Aorta (tissue), 5 donors: Measurements from ENCODE around the gene STARD13. TPM values are rescaled to one million over a fixed set of nuclear protein-coding genes. Genes with fewer than 3 reads are reported as not detected.
A peak's percentile ranks its signal among the peaks of the same experiment; 100 is the strongest.

Experiments used
- ATAC-seq: fragments of 200-7000 bp; cut with Tn5 transposase; one replicate; pipeline ENCODE4 v1.9.1; 2022; ENCODE audit warnings: moderate library complexity; ENCODE audit not compliant: low FRiP score
- DNase-seq, 2 donors: peaks; one replicate each; pipeline ENCODE4 v3.0.0-alpha.2; 2020
- H3K27ac ChIP-seq, 2 donors: one replicate each; pipeline ENCODE4 v1.5.1; 2013; ENCODE audit warnings: low read length in 2 of 2, mild to moderate bottlenecking in 2 of 2, moderate library complexity in 2 of 2, control low read depth in 1 of 2, inconsistent platforms in 1 of 2, low read depth in 1 of 2
- H3K27me3 ChIP-seq, 2 donors: one replicate each; pipeline ENCODE4 v1.6.1; 2013; ENCODE audit warnings: control low read depth in 1 of 2, low read length in 1 of 2, mild to moderate bottlenecking in 1 of 2, moderate library complexity in 1 of 2; ENCODE audit not compliant: insufficient read depth in 2 of 2, control insufficient read depth in 1 of 2
- H3K36me3 ChIP-seq, 2 donors: one replicate each; pipeline ENCODE4 v1.6.1; 2013; ENCODE audit warnings: control low read depth in 1 of 2, low read length in 1 of 2, mild to moderate bottlenecking in 1 of 2; ENCODE audit not compliant: insufficient read depth in 2 of 2, control insufficient read depth in 1 of 2
- H3K4me1 ChIP-seq, 2 donors: one replicate each; pipeline ENCODE4 v1.6.1; 2013; ENCODE audit warnings: low read length in 2 of 2, control low read depth in 1 of 2, mild to moderate bottlenecking in 1 of 2, moderate library complexity in 1 of 2; ENCODE audit not compliant: insufficient read depth in 2 of 2, control insufficient read depth in 1 of 2
- H3K4me3 ChIP-seq, 2 donors: one replicate each; pipeline ENCODE4 v1.5.1; 2013; ENCODE audit warnings: low read length in 2 of 2, control low read depth in 1 of 2, mild to moderate bottlenecking in 1 of 2
- H3K9me3 ChIP-seq: one replicate; pipeline ENCODE4 v1.6.1; 2013; ENCODE audit warnings: mild to moderate bottlenecking, low read length; ENCODE audit not compliant: control insufficient read depth
- WGBS, 2 donors: extraction: QIAGEN DNeasy Blood & Tissue Kit; methylation state at CpG; one replicate each; pipeline ENCODE4 v1.1.7; 2013; 5-methylcytosine and 5-hydroxymethylcytosine counted together
- intact Hi-C, 2 donors: fragments of 100-400 bp; cut with DNase I; formaldehyde crosslinking; loops; one replicate each; pipeline versions ENCODE4 v1.14.2 to v1.15.0; 2022
- polyA plus RNA-seq, 2 donors: library from polyadenylated mRNA; stranded (reverse); fragments of 200-250 nt; gene quantifications; one replicate each; pipeline ENCODE4 v1.2.3, GENCODE V29; 2013
- total RNA-seq, 2 donors: library from RNA; stranded (reverse); fragmentation: NEBNext Ultra II Directional; extraction: Animal tissue kit (Norgen Biotek cat#: 25700); gene quantifications; one replicate each; pipeline ENCODE4 v1.2.1, GENCODE V29; 2021
- donor health status: healthy with polysubstance abuse.
- donor health status: Bipolar disorder and iron deficiency.
- donor health status: DM: no; HTN: no; CAD: no.
- donor health status: DM: no; HTN: no; CAD: no.
- donor health status: DM: yes; HTN: yes; CAD: no.

STARD13 gene
- total and polyA plus RNA-seq, 4 donors = 15.0 to 85.5 (median 39.8) TPM

DNA sequence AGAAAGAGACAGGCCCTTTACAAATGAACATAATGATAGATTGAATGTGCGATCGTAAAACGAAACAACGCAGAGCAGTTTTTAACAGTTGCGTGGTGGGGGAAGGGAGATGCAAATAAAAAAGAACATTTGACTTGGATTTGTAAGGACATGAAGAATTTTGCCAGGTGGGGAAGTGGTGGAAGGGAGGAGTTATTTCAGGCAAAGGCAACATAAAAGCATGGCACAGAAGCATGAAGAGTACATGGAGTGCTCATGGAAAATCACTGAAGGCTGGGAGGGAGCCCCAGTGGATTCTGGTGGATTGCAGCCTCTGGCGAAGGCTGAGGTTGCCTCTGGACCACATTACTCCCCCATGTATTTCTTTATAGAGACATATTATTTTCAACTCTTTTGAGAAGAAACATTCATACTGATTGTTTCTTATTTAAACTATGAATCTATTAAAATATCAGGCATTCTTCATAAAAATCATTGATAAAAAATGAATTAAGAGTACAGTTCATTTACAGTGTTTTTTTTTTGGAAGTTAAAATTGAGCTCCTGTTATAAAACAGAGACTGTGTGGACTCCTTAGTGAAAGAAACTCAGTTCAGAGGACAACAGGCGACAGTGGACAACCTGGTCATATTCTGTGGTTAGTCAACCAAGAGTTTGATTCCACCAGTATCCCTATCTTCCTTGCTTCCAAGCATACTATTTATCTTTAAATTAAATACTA, 57.5 kb downstream of the STARD13 start:
- Histone ChIP-seq H3K9me3 (peaks cover 2% of the 10 kb centered on the region), H3K36me3 (no peaks in the 10 kb centered on the region), H3K4me3 (no peak overlapping the region), H3K27ac (no peak overlapping the region), H3K4me1 (peaks cover 0 to 1% of the 10 kb centered on the region in 2 donors), H3K27me3 (no peaks in the 10 kb centered on the region)
- intact Hi-C loops = loop anchor here (2.0 to 10.0 kb wide), 5 partner anchors 259 to 497 kb away; no protein-coding TSS in a partner anchor
- ATAC-seq (no peak), DNase-seq (no peak)
- 86 to 87% methylated on average over 7 of the region's 7 CpGs for WGBS, 2 donors

GRCh38 chr13:33224686-33225085, 60.9 kb downstream of the STARD13 start:
- Histone ChIP-seq H3K27ac (no peak overlapping the region), H3K4me1 (peaks cover 0 to 3% of the 10 kb centered on the region in 2 donors), H3K4me3 (no peak overlapping the region), H3K27me3 (no peaks in the 10 kb centered on the region), H3K36me3 (no peaks in the 10 kb centered on the region), H3K9me3 (peaks cover 2% of the 10 kb centered on the region)
- ATAC-seq (no peak), DNase-seq (no peak)
- intact Hi-C loops = loop anchor here (5.0 to 10.0 kb wide), 4 partner anchors 263 to 500 kb away; no protein-coding TSS in a partner anchor
- 4 to 7% methylated on average over 3 of the region's 3 CpGs for WGBS, 2 donors

DNA sequence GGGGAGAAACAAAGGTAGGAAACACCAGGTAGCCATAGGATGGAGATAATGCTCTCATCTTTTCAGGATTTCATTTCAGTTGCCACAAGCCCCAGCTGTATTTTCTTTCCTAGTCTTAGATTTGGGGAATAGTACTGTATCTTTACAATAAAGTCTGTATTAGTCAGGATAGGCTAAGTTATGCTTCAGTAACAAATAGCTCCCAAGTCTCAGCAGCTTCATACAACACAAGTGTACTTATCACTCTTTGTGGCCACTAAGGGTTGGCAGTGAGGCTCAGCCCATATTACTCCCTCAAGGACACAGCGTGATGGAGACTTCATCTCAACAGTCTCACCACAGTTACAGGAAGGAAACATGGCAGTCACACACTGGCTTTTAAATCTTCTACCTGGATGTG, 61.4 kb downstream of the STARD13 start:
- ATAC-seq (no peak), DNase-seq (no peak)
- Histone ChIP-seq H3K27ac (peak overlapping the region in 1 of 2 donors; percentile 63), H3K27me3 (no peaks in the 10 kb centered on the region), H3K4me3 (no peak overlapping the region), H3K4me1 (peaks cover 0 to 3% of the 10 kb centered on the region in 2 donors), H3K36me3 (no peaks in the 10 kb centered on the region), H3K9me3 (peaks cover 2% of the 10 kb centered on the region)
- intact Hi-C loops = loop anchor here in 1 of 2 donors (10.0 kb wide), 2 partner anchors 321 to 501 kb away; no protein-coding TSS in a partner anchor
- 92 to 93% methylated on average over 1 of the region's 1 CpG for WGBS, 2 donors

DNA sequence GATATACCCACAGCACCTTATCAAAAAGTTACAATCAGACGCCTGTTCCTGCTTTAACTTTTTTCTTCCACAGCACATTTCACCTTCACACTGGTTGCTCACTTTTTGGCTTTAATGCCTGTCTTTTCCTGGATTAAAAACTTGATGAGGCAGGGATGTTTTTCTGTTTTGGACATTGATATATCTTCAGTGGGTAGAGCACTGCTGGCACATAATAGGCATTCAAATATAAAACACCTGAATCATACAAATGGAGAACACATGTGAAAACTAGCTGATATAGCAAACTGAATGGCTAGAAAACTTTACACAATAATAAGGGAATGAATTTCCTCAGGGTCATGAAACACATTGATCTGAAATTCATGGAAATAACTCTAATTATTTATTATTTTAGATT, 65.6 kb downstream of the STARD13 start:
- Histone ChIP-seq H3K27ac (no peak overlapping the region), H3K27me3 (no peaks in the 10 kb centered on the region), H3K36me3 (no peaks in the 10 kb centered on the region), H3K4me1 (peaks cover 0 to 3% of the 10 kb centered on the region in 2 donors), H3K9me3 (peaks cover 2% of the 10 kb centered on the region), H3K4me3 (no peak overlapping the region)
- intact Hi-C loops = loop anchor here in 1 of 2 donors (10.0 kb wide), 2 partner anchors 325 to 505 kb away; no protein-coding TSS in a partner anchor
- no peak for ATAC-seq
- WGBS, 2 donors = 84 to 96% methylated on average over 1 of the region's 1 CpG
- no peak for DNase-seq

GRCh38 chr13:33218426-33218825, 67.1 kb downstream of the STARD13 start:
- WGBS, 2 donors = 98 to 100% methylated on average over 1 of the region's 1 CpG
- Histone ChIP-seq H3K27me3 (no peaks in the 10 kb centered on the region), H3K27ac (no peak overlapping the region), H3K36me3 (no peaks in the 10 kb centered on the region), H3K4me1 (peaks cover 6 to 7% of the 10 kb centered on the region in 2 donors), H3K4me3 (no peak overlapping the region), H3K9me3 (no peaks in the 10 kb centered on the region)
- DNase-seq (no peak), ATAC-seq (no peak)
- intact Hi-C loops = no loop called here

- Histone ChIP-seq H3K36me3 (no peaks in the 10 kb centered on the region), H3K9me3 (no peaks in the 10 kb centered on the region), H3K27ac (no peak overlapping the region), H3K4me1 (peaks cover 7% of the 10 kb centered on the region in 2 donors), H3K27me3 (no peaks in the 10 kb centered on the region), H3K4me3 (no peak overlapping the region)
- DNase-seq (no peak), ATAC-seq (no peak)
- WGBS, 2 donors = 69 to 71% methylated on average over 4 of the region's 4 CpGs
- intact Hi-C loops = no loop called here
Observed at GRCh38 chr13:33218020-33218419, 67.5 kb downstream of the STARD13 start.

- no peaks in the 10 kb centered on the region for H3K9me3 ChIP-seq
- 61 to 73% methylated on average over 3 of the region's 3 CpGs for WGBS, 2 donors
- peaks cover 6 to 7% of the 10 kb centered on the region in 2 donors for H3K4me1 ChIP-seq
- intact Hi-C loops = no loop called here
- no peak for DNase-seq
- H3K36me3 ChIP-seq = no peaks in the 10 kb centered on the region
- H3K27ac ChIP-seq = no peak overlapping the region
- H3K27me3 ChIP-seq = no peaks in the 10 kb centered on the region
- no peak for ATAC-seq
- H3K4me3 ChIP-seq = no peak overlapping the region
Observed at GRCh38 chr13:33217256-33217655, 68.3 kb downstream of the STARD13 start.

- intact Hi-C loops = no loop called here
- Histone ChIP-seq H3K27me3 (no peaks in the 10 kb centered on the region), H3K9me3 (no peaks in the 10 kb centered on the region), H3K27ac (peak overlapping the region in 1 of 2 donors; percentile 48), H3K4me1 (peaks cover 6 to 7% of the 10 kb centered on the region in 2 donors), H3K36me3 (no peaks in the 10 kb centered on the region), H3K4me3 (peak overlapping the region in 1 of 2 donors; percentile 34)
- ATAC-seq = no peak
- DNase-seq = no peak
- 14 to 23% methylated on average over 6 of the region's 6 CpGs for WGBS, 2 donors
Observed at GRCh38 chr13:33213797-33214196, 71.8 kb downstream of the STARD13 start.
